ENCODE measurements around the gene CHD2.

Gene CHD2

DNA sequence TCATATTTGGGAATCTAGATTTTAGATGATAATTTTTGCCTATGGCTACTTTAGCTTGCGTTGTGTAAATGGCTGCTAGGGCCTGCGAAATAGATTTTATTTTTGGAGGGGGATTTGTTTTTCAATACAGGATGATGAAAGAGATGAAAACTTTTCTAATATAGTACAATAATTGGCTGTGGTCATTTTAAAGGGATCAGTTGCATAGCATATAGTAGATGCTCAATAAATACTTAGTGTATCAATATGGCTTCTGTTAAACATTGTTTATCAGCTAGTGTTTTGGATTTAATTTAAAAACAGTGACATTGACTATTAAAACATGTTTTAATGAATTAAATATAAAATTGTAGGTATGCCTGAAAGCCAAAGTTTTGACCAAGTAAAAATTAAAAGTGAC, 6.9 kb upstream of the CHD2 start:
- Histone ChIP-seq H3K36me3 (ENCODE audit: insufficient read depth, low read length) (peaks cover 100% of the 10 kb centered on the region), H4K20me1 (ENCODE audit: insufficient read depth, low read length) (no peaks in the 10 kb centered on the region)

DNA sequence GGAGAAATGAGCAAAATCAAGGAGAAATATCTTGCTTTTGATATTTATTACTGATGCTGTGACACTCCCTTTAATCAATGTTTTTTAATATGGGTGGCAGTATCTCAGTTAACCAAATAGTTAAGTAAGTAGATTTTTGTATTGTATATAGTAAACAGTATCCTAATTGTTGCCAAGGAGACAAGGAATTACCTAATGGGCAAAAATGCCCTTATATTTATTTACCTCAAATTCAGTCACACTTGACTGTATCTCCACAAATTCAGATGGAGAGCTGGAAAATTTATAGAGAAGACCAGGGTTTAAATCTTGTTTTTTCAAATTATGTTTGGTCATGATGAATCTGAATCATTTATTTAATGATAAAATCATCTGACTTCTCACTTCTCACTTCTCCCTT, 3.6 kb upstream of the CHD2 start:
- Histone ChIP-seq H3K4me1 (ENCODE audit: insufficient read depth, low read length, severe bottlenecking) (peaks cover 18% of the 10 kb centered on the region), H3K27me3 (ENCODE audit: insufficient read depth, low read length) (no peaks in the 10 kb centered on the region), H3K9me3 (ENCODE audit: low read length) (no peaks in the 10 kb centered on the region), H3K4me3 (ENCODE audit: low read depth, low read length, poor library complexity, severe bottlenecking) (no peak overlapping the region), H3K9ac (ENCODE audit: low read length) (no peak overlapping the region), H3F3A (ENCODE audit: insufficient read depth, low read length) (peaks cover 47% of the 10 kb centered on the region), H3K9me2 (ENCODE audit: low read depth, low read length) (no peaks in the 10 kb centered on the region), H3K36me3 (ENCODE audit: insufficient read depth, low read length) (peaks cover 89% of the 10 kb centered on the region), H2AFZ (ENCODE audit: low read length) (no peak overlapping the region), H3K27ac (ENCODE audit: low read depth, low read length, poor library complexity, severe bottlenecking) (no peak overlapping the region), H3K4me2 (ENCODE audit: low read length) (no peak overlapping the region), H4K20me1 (ENCODE audit: insufficient read depth, low read length) (0 out of 2 replicates have a peak, but pooled peaks cover 2% of the 10 kb centered on the region), H3K79me2 (ENCODE audit: insufficient read depth, low read length) (peaks cover 97% of the 10 kb centered on the region)
- TF ChIP-seq, protein P1, sequence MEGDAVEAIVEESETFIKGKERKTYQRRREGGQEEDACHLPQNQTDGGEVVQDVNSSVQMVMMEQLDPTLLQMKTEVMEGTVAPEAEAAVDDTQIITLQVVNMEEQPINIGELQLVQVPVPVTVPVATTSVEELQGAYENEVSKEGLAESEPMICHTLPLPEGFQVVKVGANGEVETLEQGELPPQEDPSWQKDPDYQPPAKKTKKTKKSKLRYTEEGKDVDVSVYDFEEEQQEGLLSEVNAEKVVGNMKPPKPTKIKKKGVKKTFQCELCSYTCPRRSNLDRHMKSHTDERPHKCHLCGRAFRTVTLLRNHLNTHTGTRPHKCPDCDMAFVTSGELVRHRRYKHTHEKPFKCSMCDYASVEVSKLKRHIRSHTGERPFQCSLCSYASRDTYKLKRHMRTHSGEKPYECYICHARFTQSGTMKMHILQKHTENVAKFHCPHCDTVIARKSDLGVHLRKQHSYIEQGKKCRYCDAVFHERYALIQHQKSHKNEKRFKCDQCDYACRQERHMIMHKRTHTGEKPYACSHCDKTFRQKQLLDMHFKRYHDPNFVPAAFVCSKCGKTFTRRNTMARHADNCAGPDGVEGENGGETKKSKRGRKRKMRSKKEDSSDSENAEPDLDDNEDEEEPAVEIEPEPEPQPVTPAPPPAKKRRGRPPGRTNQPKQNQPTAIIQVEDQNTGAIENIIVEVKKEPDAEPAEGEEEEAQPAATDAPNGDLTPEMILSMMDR (IDR thresholded peaks at IDR 0.05; ENCODE audit: low read length): no peak
- no peak for TF ChIP-seq EZH2 (IDR thresholded peaks at IDR 0.05; ENCODE audit: borderline replicate concordance, low read length)

More for the DNA sequence above, 6.9 kb upstream of the CHD2 start:
- no peaks in the 10 kb centered on the region for H3K9me3 ChIP-seq (ENCODE audit: low read length)
- peaks cover 39% of the 10 kb centered on the region for H3F3A ChIP-seq (ENCODE audit: insufficient read depth, low read length)
- H2AFZ ChIP-seq (ENCODE audit: low read length): no peak overlapping the region
- no peaks in the 10 kb centered on the region for H3K9me2 ChIP-seq (ENCODE audit: low read depth, low read length)
- no peak overlapping the region for H3K4me2 ChIP-seq (ENCODE audit: low read length)
- H3K27ac ChIP-seq (ENCODE audit: low read depth, low read length, poor library complexity, severe bottlenecking): no peak overlapping the region
- TF ChIP-seq EZH2 (IDR thresholded peaks at IDR 0.05; ENCODE audit: borderline replicate concordance, low read length): no peak
- TF ChIP-seq, protein P1 (IDR thresholded peaks at IDR 0.05; ENCODE audit: low read length): no peak
- H3K79me2 ChIP-seq (ENCODE audit: insufficient read depth, low read length): peaks cover 98% of the 10 kb centered on the region
- H3K9ac ChIP-seq (ENCODE audit: low read length): no peak overlapping the region
- H3K4me3 ChIP-seq (ENCODE audit: low read depth, low read length, poor library complexity, severe bottlenecking): no peak overlapping the region
- no peaks in the 10 kb centered on the region for H3K27me3 ChIP-seq (ENCODE audit: insufficient read depth, low read length)
- peaks cover 9% of the 10 kb centered on the region for H3K4me1 ChIP-seq (ENCODE audit: insufficient read depth, low read length, severe bottlenecking)

DNA sequence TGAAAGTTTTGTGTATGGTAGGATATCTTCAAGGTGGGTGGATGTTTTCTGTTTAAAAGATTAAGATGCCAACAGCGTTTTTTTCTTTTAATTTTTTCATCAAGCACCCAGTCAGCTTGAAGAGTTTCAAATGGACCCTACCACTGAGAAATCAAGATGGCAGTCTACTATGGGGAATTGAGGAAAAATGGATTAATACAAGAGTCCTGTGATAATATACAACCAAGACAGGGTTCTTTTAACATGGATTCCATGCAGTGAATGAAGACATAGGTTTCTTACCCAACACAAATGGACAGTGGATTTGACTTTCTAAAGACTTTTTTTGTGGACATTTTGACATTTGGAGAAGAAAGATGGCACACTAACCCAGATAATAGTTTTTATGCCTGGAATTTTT, 2.5 kb upstream of the CHD2 start:
- Histone ChIP-seq H3K4me1 (ENCODE audit: insufficient read depth, low read length, severe bottlenecking) (peaks cover 18% of the 10 kb centered on the region), H3K9ac (ENCODE audit: low read length) (no peak overlapping the region), H3K9me3 (ENCODE audit: low read length) (no peaks in the 10 kb centered on the region), H3K36me3 (ENCODE audit: insufficient read depth, low read length) (peaks cover 89% of the 10 kb centered on the region), H3K4me2 (ENCODE audit: low read length) (no peak overlapping the region), H3K27ac (ENCODE audit: low read depth, low read length, poor library complexity, severe bottlenecking) (no peak overlapping the region), H2AFZ (ENCODE audit: low read length) (no peak overlapping the region), H3K27me3 (ENCODE audit: insufficient read depth, low read length) (no peaks in the 10 kb centered on the region), H4K20me1 (ENCODE audit: insufficient read depth, low read length) (0 out of 2 replicates have a peak, but pooled peaks cover 2% of the 10 kb centered on the region), H3K9me2 (ENCODE audit: low read depth, low read length) (no peaks in the 10 kb centered on the region), H3F3A (ENCODE audit: insufficient read depth, low read length) (peaks cover 47% of the 10 kb centered on the region), H3K79me2 (ENCODE audit: insufficient read depth, low read length) (peaks cover 97% of the 10 kb centered on the region), H3K4me3 (ENCODE audit: low read depth, low read length, poor library complexity, severe bottlenecking) (no peak overlapping the region)
- TF ChIP-seq EZH2 (IDR thresholded peaks at IDR 0.05; ENCODE audit: borderline replicate concordance, low read length): no peak
- TF ChIP-seq, protein P1 (IDR thresholded peaks at IDR 0.05; ENCODE audit: low read length): no peak

Measured in OCI-LY1 (cell line).